IPS-18a (cell line): ENCODE measurements around the gene RPTOR.

Experiments
- H3K27ac ChIP-seq: one replicate; pipeline ENCODE4 v1.5.1; 2013; ENCODE audit warnings: low read length
- H3K27me3 ChIP-seq: one replicate; pipeline ENCODE4 v1.6.1; 2013; ENCODE audit warnings: mild to moderate bottlenecking, low read length; ENCODE audit not compliant: control insufficient read depth, insufficient read depth
- H3K36me3 ChIP-seq: one replicate; pipeline ENCODE4 v1.6.1; 2013; ENCODE audit warnings: low read depth, low read length; ENCODE audit not compliant: control insufficient read depth
- H3K4me1 ChIP-seq: one replicate; pipeline ENCODE4 v1.6.1; 2013; ENCODE audit warnings: low read depth, low read length; ENCODE audit not compliant: control insufficient read depth
- H3K4me3 ChIP-seq: one replicate; pipeline ENCODE4 v1.5.1; 2013; ENCODE audit warnings: low read length
- H3K9ac ChIP-seq: one replicate; pipeline ENCODE4 v1.6.1; 2013; ENCODE audit warnings: mild to moderate bottlenecking, low read length, moderate library complexity
- H3K9me3 ChIP-seq: one replicate; pipeline ENCODE4 v1.6.1; 2013; ENCODE audit warnings: low read depth, low read length; ENCODE audit not compliant: control insufficient read depth

RPTOR gene

DNA sequence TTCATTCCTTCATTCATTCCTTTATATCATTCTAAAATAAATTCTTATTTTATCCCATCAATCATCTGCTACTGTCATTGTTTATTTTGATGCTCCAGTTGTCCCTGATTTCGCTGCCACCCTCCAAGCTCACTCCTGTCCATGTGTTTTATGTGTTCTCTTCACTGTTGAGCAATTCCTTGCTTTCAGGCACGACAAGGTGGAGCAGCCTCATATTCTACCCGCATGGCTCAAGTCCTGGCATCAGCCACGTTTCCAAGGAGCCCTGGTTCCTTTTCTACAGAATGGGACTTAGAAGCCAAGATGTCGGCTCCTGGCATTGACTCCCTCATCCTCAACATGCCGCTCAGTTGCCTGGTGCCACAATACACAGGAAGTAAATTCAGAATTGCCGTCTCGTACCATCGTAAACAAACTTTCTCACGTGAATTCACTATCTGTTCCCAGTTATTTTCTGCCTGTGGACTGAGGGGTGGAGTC lies 139.0 kb downstream of the RPTOR start:
- H3K27ac ChIP-seq: no peak overlapping the region

DNA sequence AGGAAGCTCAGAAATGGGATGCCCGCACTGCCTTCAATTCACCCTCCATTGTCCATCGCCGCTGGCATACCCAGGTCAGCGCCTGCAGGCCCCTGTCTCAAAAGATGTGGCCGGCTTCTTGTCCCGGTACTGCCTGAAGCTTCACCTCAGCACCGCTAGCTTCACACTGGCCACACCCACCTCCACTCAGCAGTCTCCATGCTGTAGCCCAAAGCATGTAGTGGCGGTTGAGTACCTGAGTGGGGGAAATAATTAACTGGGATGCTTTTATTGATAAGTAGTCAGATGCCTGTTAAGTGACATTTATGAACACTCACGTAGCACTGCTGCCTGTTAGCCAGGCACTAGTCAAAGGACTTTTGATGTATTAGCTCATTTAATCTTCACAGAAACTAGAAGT lies 143.2 kb downstream of the RPTOR start:
- Histone ChIP-seq H3K27me3 (no peaks in the 10 kb centered on the region), H3K4me1 (no peaks in the 10 kb centered on the region), H3K27ac (no peak overlapping the region), H3K9me3 (no peaks in the 10 kb centered on the region), H3K4me3 (no peak overlapping the region), H3K9ac (no peak overlapping the region), H3K36me3 (no peaks in the 10 kb centered on the region)

More for the DNA sequence above, 139.0 kb downstream of the RPTOR start:
- no peaks in the 10 kb centered on the region for H3K27me3 ChIP-seq
- no peaks in the 10 kb centered on the region for H3K36me3 ChIP-seq
- H3K4me1 ChIP-seq: peaks cover 13% of the 10 kb centered on the region
- no peak overlapping the region for H3K4me3 ChIP-seq
- no peak overlapping the region for H3K9ac ChIP-seq
- H3K9me3 ChIP-seq: no peaks in the 10 kb centered on the region

DNA sequence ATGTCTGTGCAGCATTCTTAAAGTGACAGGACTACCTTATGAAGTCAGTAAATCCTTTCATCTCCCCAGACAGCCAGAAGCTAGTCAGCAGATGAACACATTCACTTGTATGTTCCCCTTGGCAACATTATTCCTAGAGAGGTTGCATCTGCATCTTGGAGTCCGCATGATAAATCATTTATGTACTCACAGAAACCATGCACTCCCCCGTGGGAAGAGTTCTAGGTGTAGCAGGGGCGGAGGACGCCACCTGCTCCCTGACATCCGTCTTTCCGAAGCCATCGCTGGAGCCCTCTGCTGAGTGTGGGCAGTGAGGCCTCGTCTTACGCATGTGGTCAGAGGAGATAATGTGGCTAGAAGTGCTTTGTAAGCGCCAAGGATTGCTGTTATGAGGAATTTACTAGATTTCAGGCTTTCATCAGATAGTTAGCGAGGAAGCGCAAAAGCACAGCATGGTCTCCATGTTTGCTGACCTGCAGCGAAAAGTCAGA lies 144.5 kb downstream of the RPTOR start:
- H3K27me3 ChIP-seq: no peaks in the 10 kb centered on the region
- no peaks in the 10 kb centered on the region for H3K9me3 ChIP-seq
- H3K27ac ChIP-seq: no peak overlapping the region
- no peak overlapping the region for H3K4me3 ChIP-seq
- peaks cover 4% of the 10 kb centered on the region for H3K4me1 ChIP-seq
- H3K9ac ChIP-seq: no peak overlapping the region
- H3K36me3 ChIP-seq: no peaks in the 10 kb centered on the region

DNA sequence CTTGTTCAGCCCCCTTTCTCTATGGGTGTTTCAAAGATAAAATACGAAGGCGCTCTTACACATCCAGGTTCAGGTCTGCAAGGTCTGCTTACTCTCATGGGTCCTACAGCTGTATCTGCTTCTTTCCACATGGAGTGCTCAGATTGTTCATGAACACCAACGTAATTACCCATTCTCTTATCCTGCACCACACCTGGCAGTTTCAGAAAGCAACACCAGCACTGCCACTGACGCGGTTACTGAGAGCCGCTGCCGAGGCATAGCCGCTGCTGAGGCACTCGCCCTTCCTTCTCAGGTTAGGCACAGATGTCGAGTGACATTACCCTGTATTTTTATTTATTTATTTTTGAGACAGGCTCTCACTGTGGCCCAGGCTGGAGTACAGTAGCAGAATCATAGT lies 147.1 kb downstream of the RPTOR start:
- Histone ChIP-seq H3K27ac (no peak overlapping the region), H3K9me3 (no peaks in the 10 kb centered on the region), H3K36me3 (no peaks in the 10 kb centered on the region), H3K4me1 (peaks cover 9% of the 10 kb centered on the region), H3K4me3 (no peak overlapping the region), H3K9ac (no peak overlapping the region), H3K27me3 (no peaks in the 10 kb centered on the region)

DNA sequence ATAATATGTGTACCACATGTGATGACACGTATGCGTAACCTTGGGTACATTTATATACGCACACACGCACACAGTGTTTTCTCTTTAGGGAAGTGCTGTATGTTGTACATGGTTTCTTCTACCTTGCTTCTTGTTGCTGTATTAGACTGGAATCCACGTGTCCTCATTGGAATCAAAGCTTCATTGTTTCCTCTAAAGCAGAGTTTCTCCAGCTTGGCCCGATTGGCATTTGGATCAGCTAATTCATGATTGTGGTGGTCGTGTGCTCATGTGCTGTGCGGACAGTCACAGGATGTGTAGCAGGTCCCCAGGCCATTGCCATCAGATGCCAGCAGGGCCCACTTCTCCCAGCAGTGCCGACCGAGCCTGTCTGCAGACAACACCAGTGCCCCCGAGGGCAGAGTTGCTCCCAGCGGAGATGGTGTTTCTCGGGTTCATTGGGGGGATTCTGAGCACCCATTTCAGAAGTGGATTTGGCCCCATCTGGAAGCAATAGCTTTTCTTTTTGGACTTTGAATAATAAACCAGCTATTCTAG lies 148.4 kb downstream of the RPTOR start:
- Histone ChIP-seq H3K4me1 (peaks cover 13% of the 10 kb centered on the region), H3K27me3 (no peaks in the 10 kb centered on the region), H3K9me3 (no peaks in the 10 kb centered on the region), H3K9ac (no peak overlapping the region), H3K27ac (no peak overlapping the region), H3K4me3 (no peak overlapping the region), H3K36me3 (no peaks in the 10 kb centered on the region)

DNA sequence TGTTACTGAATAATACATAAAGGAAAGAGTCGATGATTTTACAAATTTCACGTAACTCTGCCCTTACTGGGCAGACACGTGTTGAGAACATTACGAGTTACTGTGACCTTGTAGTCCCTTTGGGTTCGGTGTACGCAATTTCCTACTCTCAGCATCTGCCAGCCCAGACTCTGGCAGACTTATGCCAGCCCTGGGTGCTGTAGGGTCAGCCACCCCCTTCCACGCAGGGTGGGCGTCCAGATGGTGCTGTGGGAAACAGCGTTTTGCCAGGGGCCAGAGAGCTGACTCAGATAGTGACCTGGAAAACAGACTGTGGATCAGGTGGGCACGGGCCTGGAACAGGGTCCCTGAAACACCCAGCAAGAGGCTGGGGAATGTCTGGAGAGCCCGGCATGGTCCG lies 148.9 kb downstream of the RPTOR start:
- H3K4me3 ChIP-seq: no peak overlapping the region
- peaks cover 18% of the 10 kb centered on the region for H3K4me1 ChIP-seq
- no peaks in the 10 kb centered on the region for H3K27me3 ChIP-seq
- H3K27ac ChIP-seq: no peak overlapping the region
- H3K9ac ChIP-seq: no peak overlapping the region
- H3K36me3 ChIP-seq: no peaks in the 10 kb centered on the region
- H3K9me3 ChIP-seq: no peaks in the 10 kb centered on the region

DNA sequence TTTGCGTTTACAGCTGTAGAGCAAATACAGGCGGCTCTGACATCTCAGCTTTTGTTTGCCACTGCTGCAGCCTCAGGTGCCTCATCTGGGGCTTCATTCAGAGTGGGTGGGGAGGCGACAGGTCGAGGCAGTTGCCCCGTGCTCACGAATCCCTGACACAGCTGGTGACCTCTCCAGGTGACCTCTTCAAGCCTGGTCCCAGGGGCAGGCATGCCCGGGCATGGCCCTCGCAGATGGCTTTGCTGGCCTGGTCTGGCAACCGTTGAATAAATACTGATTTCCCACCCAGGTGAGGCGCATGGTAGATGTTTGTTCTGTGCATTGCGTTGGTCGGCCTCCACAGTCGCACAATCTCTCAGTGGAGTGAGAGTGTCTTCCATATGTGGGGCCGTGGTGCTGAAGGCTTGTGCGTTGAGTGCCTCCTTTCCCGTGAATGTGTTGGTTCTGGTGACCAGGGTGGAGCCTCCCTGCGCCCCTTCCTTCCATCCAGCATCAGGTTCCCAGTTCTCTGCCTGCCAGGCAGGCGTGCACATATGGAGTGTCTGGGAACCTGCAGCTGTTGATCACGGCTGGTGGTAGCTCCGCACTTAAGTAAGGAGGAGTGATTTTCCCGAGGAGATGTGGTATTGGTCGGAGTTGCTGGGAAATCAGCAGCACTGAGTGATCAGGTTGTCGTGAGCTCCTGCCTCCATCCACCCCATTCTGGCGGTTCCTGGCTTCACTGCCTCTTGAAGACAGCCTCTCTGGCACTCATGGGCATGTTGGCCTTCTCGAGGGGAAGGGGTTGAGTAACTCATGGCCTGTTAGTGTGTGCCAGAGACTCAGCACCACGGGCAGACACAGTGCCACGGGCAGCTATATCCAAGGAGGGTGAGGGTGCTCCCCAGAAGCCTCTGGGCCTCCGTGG lies 149.7 kb downstream of the RPTOR start:
- Histone ChIP-seq H3K4me3 (no peak overlapping the region), H3K27ac (no peak overlapping the region), H3K36me3 (no peaks in the 10 kb centered on the region), H3K9ac (no peak overlapping the region), H3K9me3 (no peaks in the 10 kb centered on the region), H3K4me1 (peaks cover 20% of the 10 kb centered on the region), H3K27me3 (no peaks in the 10 kb centered on the region)

DNA sequence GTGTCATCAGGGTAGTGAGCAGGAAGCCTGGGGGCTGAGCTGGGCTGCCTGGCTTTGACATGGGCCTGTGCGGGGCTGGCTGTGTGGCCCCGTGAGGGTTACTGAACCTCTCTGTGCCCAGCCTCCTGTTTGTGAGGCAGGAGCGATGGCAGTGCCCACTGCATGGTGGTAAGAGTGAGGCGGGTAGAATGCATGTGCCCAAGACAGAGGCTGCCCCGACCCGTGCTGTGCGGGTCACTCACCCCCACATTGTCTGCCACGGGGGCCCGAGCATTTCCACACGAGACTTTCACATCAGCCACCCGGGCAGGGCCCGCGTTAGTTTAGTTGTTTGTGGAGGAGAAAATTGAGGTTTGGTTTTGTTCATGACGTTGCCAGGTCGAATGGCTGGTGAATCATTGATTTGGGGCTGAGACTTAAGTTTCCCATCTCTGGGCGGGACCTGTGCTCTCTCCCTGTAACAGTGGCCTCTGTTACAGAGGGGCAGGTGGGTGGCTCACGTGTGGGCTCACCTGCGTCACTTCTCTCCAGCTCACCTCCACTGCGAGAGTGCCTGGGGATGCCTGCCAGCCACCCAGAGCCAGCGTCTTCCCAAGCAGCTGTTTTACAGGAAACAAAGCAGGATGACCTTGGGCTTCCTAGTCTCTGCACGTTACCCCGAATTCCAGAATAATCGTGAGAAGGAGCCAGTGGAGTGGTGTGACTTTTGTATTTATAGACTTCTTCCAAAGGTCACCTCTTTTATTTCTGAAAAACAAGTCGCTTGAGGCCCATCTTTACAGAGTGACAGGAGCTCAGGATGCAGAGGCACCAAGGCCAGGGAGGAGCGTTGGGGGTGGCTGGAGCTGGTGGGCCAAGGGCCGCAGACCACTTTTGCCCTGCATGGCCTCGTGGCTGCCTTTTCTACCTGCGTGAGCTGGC lies 150.6 kb downstream of the RPTOR start:
- Histone ChIP-seq H3K9me3 (no peaks in the 10 kb centered on the region), H3K4me1 (peaks cover 20% of the 10 kb centered on the region), H3K27ac (no peak overlapping the region), H3K36me3 (no peaks in the 10 kb centered on the region), H3K4me3 (no peak overlapping the region), H3K9ac (no peak overlapping the region), H3K27me3 (no peaks in the 10 kb centered on the region)

DNA sequence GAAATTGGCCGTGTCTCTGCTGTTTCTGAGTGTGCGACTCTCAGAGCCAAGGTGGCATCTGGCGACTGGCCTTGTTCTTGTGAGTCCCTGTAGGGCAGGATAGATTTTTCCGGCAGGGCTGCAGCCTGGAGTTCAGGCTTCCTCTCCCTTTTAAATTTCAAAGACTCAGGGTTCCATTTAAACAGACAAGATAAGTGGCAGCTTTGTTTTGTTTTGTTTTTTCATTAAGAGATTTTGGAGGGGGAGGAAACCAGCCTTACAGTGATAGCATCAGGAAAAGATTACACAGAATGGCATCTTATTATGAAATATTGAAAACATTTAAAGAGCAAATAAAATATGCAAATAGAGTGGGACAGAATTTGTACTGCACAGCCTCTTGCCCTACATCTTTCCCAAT lies 151.3 kb downstream of the RPTOR start:
- Histone ChIP-seq H3K4me1 (peaks cover 20% of the 10 kb centered on the region), H3K4me3 (no peak overlapping the region), H3K9ac (no peak overlapping the region), H3K27ac (no peak overlapping the region), H3K27me3 (no peaks in the 10 kb centered on the region), H3K9me3 (no peaks in the 10 kb centered on the region), H3K36me3 (no peaks in the 10 kb centered on the region)

DNA sequence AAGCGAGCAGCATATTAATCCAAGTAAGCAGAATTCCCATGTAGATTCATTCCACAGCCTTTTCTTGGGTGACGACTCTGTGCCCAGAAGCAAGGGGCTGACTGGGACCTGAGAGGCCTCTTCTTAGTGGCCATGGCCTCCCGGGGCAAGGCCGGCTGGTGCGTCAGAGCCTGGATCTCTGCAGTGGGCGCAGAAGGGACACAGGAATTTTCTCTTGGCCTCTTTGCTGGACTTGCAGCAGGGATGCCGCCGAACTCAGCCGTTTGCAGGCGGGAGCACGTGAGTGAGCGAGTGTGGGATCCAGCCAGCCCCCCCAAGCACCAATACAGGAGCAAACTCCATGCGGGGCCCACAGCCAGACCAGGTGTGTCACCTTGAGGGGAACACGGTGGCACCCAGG lies 151.8 kb downstream of the RPTOR start:
- peaks cover 20% of the 10 kb centered on the region for H3K4me1 ChIP-seq
- no peak overlapping the region for H3K9ac ChIP-seq
- no peak overlapping the region for H3K4me3 ChIP-seq
- H3K27me3 ChIP-seq: no peaks in the 10 kb centered on the region
- H3K36me3 ChIP-seq: no peaks in the 10 kb centered on the region
- no peak overlapping the region for H3K27ac ChIP-seq
- H3K9me3 ChIP-seq: no peaks in the 10 kb centered on the region

DNA sequence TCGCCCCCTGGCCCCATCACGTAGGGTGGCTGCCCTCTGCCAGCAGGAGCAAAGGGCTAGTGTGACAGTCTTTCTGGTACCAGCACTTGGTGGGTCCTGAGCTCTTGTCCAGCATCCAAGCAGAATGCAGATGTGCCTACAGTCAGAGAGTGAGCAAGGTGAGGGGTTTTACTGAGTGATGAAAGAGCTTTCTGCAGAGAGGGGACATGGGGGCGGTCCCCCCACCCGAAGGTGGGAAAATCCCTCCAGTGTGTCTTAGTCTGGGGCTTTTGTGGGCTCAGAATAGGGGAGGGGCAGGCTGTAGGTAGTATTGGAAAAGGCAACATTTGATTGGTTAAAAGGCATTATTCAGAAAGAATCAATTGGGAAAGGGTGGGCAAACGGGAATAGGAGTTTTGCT lies 152.3 kb downstream of the RPTOR start:
- Histone ChIP-seq H3K36me3 (no peaks in the 10 kb centered on the region), H3K9me3 (no peaks in the 10 kb centered on the region), H3K4me3 (no peak overlapping the region), H3K27me3 (no peaks in the 10 kb centered on the region), H3K27ac (no peak overlapping the region), H3K9ac (no peak overlapping the region), H3K4me1 (peaks cover 20% of the 10 kb centered on the region)
